ENCODE results near the gene HPS1.

DNA sequence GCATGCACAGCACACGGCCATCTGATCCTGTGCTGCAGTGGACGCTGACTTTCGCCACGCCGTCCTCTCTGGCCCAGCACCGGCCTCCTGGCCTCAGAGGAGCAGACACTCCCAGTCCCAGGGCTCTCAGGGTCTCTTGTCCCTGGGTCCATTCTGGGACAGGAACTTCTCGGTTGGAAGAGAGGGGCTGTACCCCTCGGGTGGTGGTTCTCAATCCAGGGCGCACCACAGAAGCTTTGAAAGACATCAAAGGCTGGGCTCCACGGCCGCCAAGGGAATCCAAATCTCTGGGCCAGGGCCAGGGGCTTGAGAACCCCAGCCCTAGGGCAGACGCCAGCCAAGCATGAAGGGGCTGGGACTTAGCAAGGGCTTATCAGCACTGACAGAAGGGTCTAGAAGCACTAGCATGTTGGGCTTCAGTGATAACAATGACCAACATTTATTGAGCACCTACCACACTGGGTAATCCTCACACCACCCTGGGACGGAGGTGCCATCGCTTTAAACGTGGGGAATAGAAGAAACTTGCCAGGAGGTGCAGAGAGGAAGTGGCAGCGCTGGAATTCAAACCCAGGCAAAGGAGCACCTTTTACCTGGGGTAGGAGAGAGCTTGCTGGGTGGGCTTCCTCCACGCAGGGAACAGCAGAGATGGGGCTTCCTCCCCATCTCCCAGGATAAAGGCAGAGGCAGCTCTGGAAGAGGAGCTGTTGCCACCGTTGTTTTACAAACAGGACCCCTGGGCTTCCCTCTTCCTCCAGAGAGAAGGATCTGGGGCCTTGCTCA, 29.9 kb downstream of the HPS1 start:
- TF ChIP-seq, protein P1, sequence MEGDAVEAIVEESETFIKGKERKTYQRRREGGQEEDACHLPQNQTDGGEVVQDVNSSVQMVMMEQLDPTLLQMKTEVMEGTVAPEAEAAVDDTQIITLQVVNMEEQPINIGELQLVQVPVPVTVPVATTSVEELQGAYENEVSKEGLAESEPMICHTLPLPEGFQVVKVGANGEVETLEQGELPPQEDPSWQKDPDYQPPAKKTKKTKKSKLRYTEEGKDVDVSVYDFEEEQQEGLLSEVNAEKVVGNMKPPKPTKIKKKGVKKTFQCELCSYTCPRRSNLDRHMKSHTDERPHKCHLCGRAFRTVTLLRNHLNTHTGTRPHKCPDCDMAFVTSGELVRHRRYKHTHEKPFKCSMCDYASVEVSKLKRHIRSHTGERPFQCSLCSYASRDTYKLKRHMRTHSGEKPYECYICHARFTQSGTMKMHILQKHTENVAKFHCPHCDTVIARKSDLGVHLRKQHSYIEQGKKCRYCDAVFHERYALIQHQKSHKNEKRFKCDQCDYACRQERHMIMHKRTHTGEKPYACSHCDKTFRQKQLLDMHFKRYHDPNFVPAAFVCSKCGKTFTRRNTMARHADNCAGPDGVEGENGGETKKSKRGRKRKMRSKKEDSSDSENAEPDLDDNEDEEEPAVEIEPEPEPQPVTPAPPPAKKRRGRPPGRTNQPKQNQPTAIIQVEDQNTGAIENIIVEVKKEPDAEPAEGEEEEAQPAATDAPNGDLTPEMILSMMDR (IDR thresholded peaks at IDR 0.05) = no peak
- TF ChIP-seq POLR2A (IDR thresholded peaks at IDR 0.05) = no peak
